IMR-90 (cell line): ENCODE measurements around the gene PDK4. TPM values are rescaled to one million over a fixed set of nuclear protein-coding genes. Genes with fewer than 3 reads are reported as not detected.

Experiments
- ATAC-seq: fragments of 200-7000 bp; cut with Tn5 transposase; 2 replicates; pipeline ENCODE4 v1.9.1; 2020; ENCODE audit warnings: low read depth, mild to moderate bottlenecking, moderate library complexity
- BruUV-seq: library from RNA; stranded (reverse); fragments of 400-500 nt; replicated peaks from 2 replicates; lab custom pipeline; 2021; lab: Mats Ljungman, UMichigan
- CTCF ChIA-PET: fragments of 300-600 bp; formaldehyde crosslinking; extraction: SDS; loops from one replicate; lab custom pipeline; 2021; ENCODE audit warnings: antibody characterized with exemption; lab: Yijun Ruan, JAX
- POLR2A ChIA-PET: fragments of 300-600 bp; sonication (Branson Sonifier 250); formaldehyde crosslinking; loops from one replicate; lab custom pipeline; 2022; ENCODE audit warnings: antibody characterized with exemption; ENCODE audit not compliant: unreplicated experiment; lab: Charles Lee
- DNase-seq: peaks from one replicate; pipeline ENCODE4 v3.0.0; 2013
- H2AFZ ChIP-seq: replicated peaks from 2 replicates; pipeline ENCODE3; 2013; ENCODE audit warnings: low read length, mild to moderate bottlenecking; ENCODE audit not compliant: poor library complexity
- H2AK5ac ChIP-seq: 2 replicates; pipeline ENCODE4 v1.6.1; 2013; ENCODE audit warnings: low read depth, low read length, inconsistent platforms
- H2AK9ac ChIP-seq: replicated peaks from 2 replicates; pipeline ENCODE3; 2013; ENCODE audit warnings: mild to moderate bottlenecking, low read depth, low read length, moderate library complexity; ENCODE audit not compliant: poor library complexity
- H2BK120ac ChIP-seq: 2 replicates; pipeline ENCODE4 v1.6.1; 2013; ENCODE audit warnings: low read depth, low read length, inconsistent platforms
- H2BK15ac ChIP-seq: 3 replicates; pipeline ENCODE4 v1.6.1; 2013; ENCODE audit warnings: low read depth, low read length, inconsistent platforms
- H2BK20ac ChIP-seq: 2 replicates; pipeline ENCODE4 v1.6.1; 2013; ENCODE audit warnings: low read depth, mild to moderate bottlenecking, inconsistent platforms, low read length, moderate library complexity
- H2BK5ac ChIP-seq: 2 replicates; pipeline ENCODE4 v1.6.1; 2013; ENCODE audit warnings: mild to moderate bottlenecking, low read depth, low read length, inconsistent platforms; ENCODE audit not compliant: poor library complexity, severe bottlenecking
- H3K14ac ChIP-seq: replicated peaks from 2 replicates; pipeline ENCODE4 v1.6.1; 2013; ENCODE audit warnings: low read depth, low read length, inconsistent platforms
- H3K18ac ChIP-seq: 2 replicates; pipeline ENCODE4 v1.6.1; 2013; ENCODE audit warnings: low read depth, low read length, control low read depth
- H3K23ac ChIP-seq: 2 replicates; pipeline ENCODE4 v1.6.1; 2013; ENCODE audit warnings: low read depth, low read length, inconsistent platforms
- H3K27ac ChIP-seq: 2 replicates; pipeline ENCODE4 v1.5.1; 2013; ENCODE audit warnings: mild to moderate bottlenecking, control low read depth, low read length; ENCODE audit not compliant: insufficient read depth
- H3K27me3 ChIP-seq: 2 replicates; pipeline ENCODE4 v1.6.1; 2013; ENCODE audit warnings: low read length; ENCODE audit not compliant: control insufficient read depth, insufficient read depth
- H3K36me3 ChIP-seq: 2 replicates; pipeline ENCODE4 v1.6.1; 2013; ENCODE audit warnings: low read length, mixed read lengths; ENCODE audit not compliant: control insufficient read depth, insufficient read depth
- H3K4ac ChIP-seq: 2 replicates; pipeline ENCODE4 v1.6.1; 2013; ENCODE audit warnings: low read depth, low read length, inconsistent platforms
- H3K4me1 ChIP-seq: 2 replicates; pipeline ENCODE4 v1.6.1; 2013; ENCODE audit warnings: low read length, mixed read lengths; ENCODE audit not compliant: control insufficient read depth, insufficient read depth
- H3K4me2 ChIP-seq: 2 replicates; pipeline ENCODE4 v1.6.1; 2013; ENCODE audit warnings: low read depth, mild to moderate bottlenecking, control low read depth, low read length, moderate library complexity
- H3K4me3 ChIP-seq: 2 replicates; pipeline ENCODE4 v1.5.1; 2013; ENCODE audit warnings: low read depth, mild to moderate bottlenecking, control low read depth, low read length, moderate library complexity; ENCODE audit not compliant: insufficient read depth
- H3K56ac ChIP-seq: 2 replicates; pipeline ENCODE4 v1.6.1; 2013; ENCODE audit warnings: low read length, inconsistent platforms; ENCODE audit not compliant: insufficient read depth; ENCODE audit errors: extremely low read depth
- H3K79me1 ChIP-seq, 2 experiments: 2 replicates each; pipeline ENCODE4 v1.6.1; 2013; ENCODE audit warnings: low read length in 2 of 2, inconsistent platforms in 1 of 2, low read depth in 1 of 2
- H3K9ac ChIP-seq: 2 replicates; pipeline ENCODE4 v1.6.1; 2013; ENCODE audit warnings: low read depth, low read length, control low read depth
- H3K9me1 ChIP-seq: 2 replicates; pipeline ENCODE4 v1.6.1; 2013; ENCODE audit warnings: low read length, inconsistent platforms; ENCODE audit not compliant: insufficient read depth
- H3K9me3 ChIP-seq: 2 replicates; pipeline ENCODE4 v1.6.1; 2013; ENCODE audit warnings: low read length; ENCODE audit not compliant: control insufficient read depth, insufficient read depth
- H4K20me1 ChIP-seq: 2 replicates; pipeline ENCODE4 v1.6.1; 2013; ENCODE audit warnings: low read length, inconsistent platforms; ENCODE audit not compliant: insufficient read depth
- H4K5ac ChIP-seq: 2 replicates; pipeline ENCODE4 v1.6.1; 2013; ENCODE audit warnings: mild to moderate bottlenecking, low read depth, low read length, control low read depth
- H4K8ac ChIP-seq, 2 experiments: 2 replicates each; pipeline ENCODE4 v1.6.1; 2013; ENCODE audit warnings: low read depth in 2 of 2, low read length in 2 of 2, control low read depth in 1 of 2, inconsistent platforms in 1 of 2
- H4K91ac ChIP-seq: 2 replicates; pipeline ENCODE4 v1.6.1; 2013; ENCODE audit warnings: low read depth, low read length, inconsistent platforms; ENCODE audit not compliant: insufficient read depth
- CEBPB ChIP-seq: IDR thresholded peaks from 2 replicates; pipeline ENCODE4 v1.6.1; 2012; ENCODE audit warnings: low read depth, low read length, improper control_type of control experiment
- FOS ChIP-seq: fragments of 150-350 bp; IDR thresholded peaks from 2 replicates; pipeline ENCODE4 v1.6.1; 2016; ENCODE audit warnings: low read depth, low read length
- MAFK ChIP-seq: IDR thresholded peaks from 2 replicates; pipeline ENCODE4 v1.6.1; 2012; ENCODE audit warnings: low read depth, low read length, improper control_type of control experiment
- RAD21 ChIP-seq: IDR thresholded peaks from 2 replicates; pipeline ENCODE4 v1.6.1; 2012; ENCODE audit warnings: low read length, improper control_type of control experiment
- RFX5 ChIP-seq: IDR thresholded peaks from 2 replicates; pipeline ENCODE4 v1.8.0; 2012; ENCODE audit warnings: low read depth, mild to moderate bottlenecking, low read length, moderate library complexity
- SMC3 ChIP-seq: fragments of 150-350 bp; IDR thresholded peaks from 2 replicates; pipeline ENCODE4 v1.6.1; 2016; ENCODE audit warnings: low read depth, mild to moderate bottlenecking, antibody characterized with exemption, low read length, moderate library complexity
- WGBS, 2 experiments: methylation state at CpG; one replicate each; pipeline versions ENCODE4 v1.1.5 to v1.1.7; 2013; ENCODE audit warnings: missing lambda C conversion rate in 2 of 2; ENCODE audit not compliant: insufficient read length in 1 of 2; ENCODE audit errors: extremely low coverage in 2 of 2; 5-methylcytosine and 5-hydroxymethylcytosine counted together
- dilution Hi-C: fragments of 300-500 bp; cut with HindIII; formaldehyde crosslinking; loops from one replicate; pipeline ENCODE4 v1.14.3; 2018; ENCODE audit warnings: low sequenced_read_pairs; ENCODE audit not compliant: unreplicated experiment
- in situ Hi-C: fragments of 300-500 bp; cut with MboI; formaldehyde crosslinking; loops from 3 replicates; pipeline ENCODE4 v1.14.3; 2019; ENCODE audit warnings: low sequenced_read_pairs, inconsistent platforms, mixed read lengths
- intact Hi-C: fragments of 100-400 bp; cut with micrococcal nuclease; formaldehyde crosslinking; loops from 2 replicates; pipeline ENCODE4 v1.10.0; 2022
- polyA plus RNA-seq, 3 experiments: library from polyadenylated mRNA; depleted of rRNA; stranded (reverse); fragments of >200 nt; gene quantifications; 2 replicates each; pipeline ENCODE4 v1.2.3, GENCODE V29; 2012; ENCODE audit warnings: low replicate concordance in 1 of 3
- total RNA-seq: library from RNA; depleted of rRNA; stranded (reverse); fragments of >200 nt; gene quantifications from 2 replicates; pipeline ENCODE4 v1.2.3, GENCODE V29; 2012
- TF ChIP-seq, protein P1 (sequence below): fragments of 150-350 bp; IDR thresholded peaks from 2 replicates; pipeline ENCODE4 v1.6.1; 2016; ENCODE audit warnings: low read depth, mild to moderate bottlenecking, low read length, moderate library complexity, borderline replicate concordance
- TF ChIP-seq, protein P2 (sequence below): fragments of 150-350 bp; IDR thresholded peaks from 2 replicates; pipeline ENCODE4 v1.6.1; 2017; ENCODE audit warnings: mild to moderate bottlenecking, antibody characterized with exemption, low read length, low read depth

PDK4 gene
- total and polyA plus RNA-seq, 2 of the 4 experiments (the other 2 are of a cell fraction): under 0.01 to 0.03 TPM

DNA sequence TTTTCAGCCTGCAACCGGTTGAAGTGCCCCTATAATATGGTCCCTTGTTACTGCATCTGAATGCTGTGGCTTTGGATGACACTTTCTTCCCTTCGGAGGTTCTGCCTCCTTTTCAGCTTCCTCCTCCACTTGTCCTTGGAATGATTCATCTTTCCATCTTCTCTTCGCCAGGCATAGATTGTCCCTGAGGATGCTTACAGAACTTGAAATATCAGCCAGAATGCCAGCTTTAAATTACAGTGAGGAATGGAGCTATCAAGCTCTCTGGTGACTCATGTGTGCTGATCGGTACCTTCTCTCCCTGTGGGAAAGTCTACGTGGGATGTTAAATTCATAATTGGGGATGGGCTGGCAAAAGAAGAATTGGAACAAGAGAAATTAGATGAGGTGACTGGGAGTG, 45.9 kb upstream of the PDK4 start:
- in situ Hi-C loops: no loop called here
- Histone ChIP-seq H3K14ac (no peak overlapping the region), H3K79me1 (no peaks in the 10 kb centered on the region), H2AK9ac (no peak overlapping the region), H4K8ac (no peak overlapping the region), H2BK5ac (no peak overlapping the region), H3K4me3 (no peak overlapping the region), H2AFZ (no peak overlapping the region), H2BK120ac (no peak overlapping the region), H3K9me3 (no peaks in the 10 kb centered on the region), H3K9ac (no peak overlapping the region), H3K9me1 (no peaks in the 10 kb centered on the region), H3K27me3 (peaks cover 8% of the 10 kb centered on the region), H3K4me1 (no peaks in the 10 kb centered on the region), H2AK5ac (no peak overlapping the region), H4K20me1 (no peaks in the 10 kb centered on the region), H3K27ac (no peak overlapping the region), H3K23ac (no peak overlapping the region), H3K56ac (no peak overlapping the region), H3K36me3 (no peaks in the 10 kb centered on the region), H3K4me2 (no peak overlapping the region), H3K18ac (no peak overlapping the region), H2BK15ac (no peak overlapping the region), H4K91ac (no peak overlapping the region), H2BK20ac (no peak overlapping the region), H3K4ac (no peak overlapping the region), H4K5ac (no peak overlapping the region)
- TF ChIP-seq MAFK: no peak
- TF ChIP-seq, protein P1, sequence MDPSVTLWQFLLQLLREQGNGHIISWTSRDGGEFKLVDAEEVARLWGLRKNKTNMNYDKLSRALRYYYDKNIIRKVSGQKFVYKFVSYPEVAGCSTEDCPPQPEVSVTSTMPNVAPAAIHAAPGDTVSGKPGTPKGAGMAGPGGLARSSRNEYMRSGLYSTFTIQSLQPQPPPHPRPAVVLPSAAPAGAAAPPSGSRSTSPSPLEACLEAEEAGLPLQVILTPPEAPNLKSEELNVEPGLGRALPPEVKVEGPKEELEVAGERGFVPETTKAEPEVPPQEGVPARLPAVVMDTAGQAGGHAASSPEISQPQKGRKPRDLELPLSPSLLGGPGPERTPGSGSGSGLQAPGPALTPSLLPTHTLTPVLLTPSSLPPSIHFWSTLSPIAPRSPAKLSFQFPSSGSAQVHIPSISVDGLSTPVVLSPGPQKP: no peak
- TF ChIP-seq SMC3: no peak
- TF ChIP-seq FOS: no peak
- no peak for TF ChIP-seq CEBPB
- no peak for TF ChIP-seq RAD21
- TF ChIP-seq, protein P2, sequence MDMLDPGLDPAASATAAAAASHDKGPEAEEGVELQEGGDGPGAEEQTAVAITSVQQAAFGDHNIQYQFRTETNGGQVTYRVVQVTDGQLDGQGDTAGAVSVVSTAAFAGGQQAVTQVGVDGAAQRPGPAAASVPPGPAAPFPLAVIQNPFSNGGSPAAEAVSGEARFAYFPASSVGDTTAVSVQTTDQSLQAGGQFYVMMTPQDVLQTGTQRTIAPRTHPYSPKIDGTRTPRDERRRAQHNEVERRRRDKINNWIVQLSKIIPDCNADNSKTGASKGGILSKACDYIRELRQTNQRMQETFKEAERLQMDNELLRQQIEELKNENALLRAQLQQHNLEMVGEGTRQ: no peak
- TF ChIP-seq RFX5: no peak
- no CpG with 5 or more reads among the region's 5 CpGs for WGBS, 2 experiments
- BruUV-seq: no TSS peak
- dilution Hi-C loops: no loop called here
- no peak for ATAC-seq
- no peak for DNase-seq
- intact Hi-C loops: no loop called here
- ChIA-PET CTCF (no interaction called here), POLR2A (no interaction called here)
